Muscle of arm (tissue), 12 donors: ENCODE measurements around the gene ZNF710. TPM values are rescaled to one million over a fixed set of nuclear protein-coding genes. Genes with fewer than 3 reads are reported as not detected.
"Not testable (repeated sequence)": the region's sequence is repeated elsewhere in the genome, so short reads cannot be mapped to it uniquely, and the experiment has no call there.

ENCODE experiments used
- DNase-seq: peaks from one replicate; pipeline ENCODE4 v3.0.0-alpha.2; 2013
- polyA plus RNA-seq, 12 donors: library from polyadenylated mRNA; unstranded; fragments of 120-200 nt; gene quantifications; one replicate each; pipeline ENCODE4 v1.2.1, GENCODE V29; 2013; ENCODE audit not compliant: insufficient read length in 12 of 12

Gene ZNF710
- polyA plus RNA-seq, 12 donors: 16.5 to 43.8 (median 21.0) TPM; not detected in 1

- no peak for DNase-seq
Measured at GRCh38 chr15:90058775-90059174, 57.7 kb downstream of the ZNF710 start.

- peak; percentile 45 for DNase-seq
Measured at GRCh38 chr15:90059208-90059985, 58.3 kb downstream of the ZNF710 start.

- no peak for DNase-seq
Measured at GRCh38 chr15:90060797-90061196, 59.7 kb downstream of the ZNF710 start.

- DNase-seq: peak; percentile 50
Measured at GRCh38 chr15:90062023-90062442, 60.9 kb downstream of the ZNF710 start.

GRCh38 chr15:90062462-90062932 lies 61.4 kb downstream of the ZNF710 start:
- DNase-seq: no peak

GRCh38 chr15:90062973-90063769 lies 62.0 kb downstream of the ZNF710 start:
- DNase-seq: no peak

- DNase-seq: no peak
Measured at GRCh38 chr15:90063770-90064247, 62.7 kb downstream of the ZNF710 start.

GRCh38 chr15:90064911-90065681 lies 64.0 kb downstream of the ZNF710 start:
- DNase-seq: no peak

- no peak for DNase-seq
Measured at GRCh38 chr15:90065682-90066049, 64.5 kb downstream of the ZNF710 start.

GRCh38 chr15:90067181-90067952 lies 66.2 kb downstream of the ZNF710 start:
- DNase-seq: no peak

GRCh38 chr15:90067953-90068606 lies 67.0 kb downstream of the ZNF710 start:
- no peak for DNase-seq

GRCh38 chr15:90070623-90071022 lies 69.5 kb downstream of the ZNF710 start:
- DNase-seq: not testable (repeated sequence)

GRCh38 chr15:90071220-90071807 lies 70.2 kb downstream of the ZNF710 start:
- DNase-seq: peak; percentile 82

GRCh38 chr15:90072978-90073640 lies 72.0 kb downstream of the ZNF710 start:
- no peak for DNase-seq

GRCh38 chr15:90074023-90074422 lies 72.9 kb downstream of the ZNF710 start:
- no peak for DNase-seq

GRCh38 chr15:90074916-90075315 lies 73.8 kb downstream of the ZNF710 start:
- no peak for DNase-seq

- DNase-seq: no peak
Measured at GRCh38 chr15:90075420-90076289, 74.5 kb downstream of the ZNF710 start.

- DNase-seq: no peak
Measured at GRCh38 chr15:90076716-90077115, 75.6 kb downstream of the ZNF710 start.

- DNase-seq: no peak
Measured at GRCh38 chr15:90078965-90079364, 77.8 kb downstream of the ZNF710 start.
